Endothelial cell of umbilical vein (primary cell): ENCODE results near the gene SUPT3H. TPM values are rescaled to one million over a fixed set of nuclear protein-coding genes. Genes with fewer than 3 reads are reported as not detected.

ENCODE experiments used
- BruUV-seq: library from RNA; stranded (reverse); fragments of 400-500 nt; replicated peaks from 2 replicates; lab custom pipeline; 2021; lab: Mats Ljungman, UMichigan
- CTCF ChIA-PET: fragments of 300-600, 350-600 bp; sonication (Branson Sonifier 250); formaldehyde crosslinking; loops from one replicate; lab custom pipeline; 2021; ENCODE audit warnings: antibody characterized with exemption, inconsistent platforms; lab: Charles Lee
- POLR2A ChIA-PET: fragments of 300-600, 350-600 bp; sonication (Branson Sonifier 250); formaldehyde crosslinking; loops from one replicate; lab custom pipeline; 2021; ENCODE audit warnings: antibody characterized with exemption, inconsistent platforms; lab: Charles Lee
- DNase-seq: peaks from one replicate; pipeline ENCODE4 v3.0.0-alpha.2; 2011; ENCODE audit warnings: low read depth, low spot score
- FAIRE-seq: peaks from 2 replicates; lab custom pipeline; 2011; peaks lifted over from hg19 to GRCh38; lab: Jason Lieb, UNC
- H2AFZ ChIP-seq: 2 replicates; pipeline ENCODE4 v1.6.0; 2012; ENCODE audit warnings: low read depth, low read length, control low read depth, inconsistent platforms
- H3K27ac ChIP-seq: 2 replicates; pipeline ENCODE4 v1.5.1; 2011; ENCODE audit warnings: low read depth, mild to moderate bottlenecking, control low read depth, low read length, moderate library complexity; ENCODE audit not compliant: insufficient read depth
- H3K27me3 ChIP-seq, 2 experiments: 2 replicates each; pipeline versions ENCODE4 v1.6.0 to v1.6.1; 2011; ENCODE audit warnings: low read length in 2 of 2, mixed read lengths in 1 of 2; ENCODE audit not compliant: control insufficient read depth in 2 of 2, insufficient read depth in 2 of 2
- H3K36me3 ChIP-seq, 2 experiments: 2 replicates in 1 of 2; 3 replicates in 1 of 2; pipeline ENCODE4 v1.5.1; 2011; ENCODE audit warnings: low read length in 2 of 2, mild to moderate bottlenecking in 1 of 2, moderate library complexity in 1 of 2; ENCODE audit not compliant: control insufficient read depth in 2 of 2, insufficient read depth in 2 of 2; ENCODE audit errors: extremely low read depth in 1 of 2
- H3K4me1 ChIP-seq: 3 replicates; pipeline ENCODE4 v1.5.1; 2011; ENCODE audit warnings: mild to moderate bottlenecking, low read length; ENCODE audit not compliant: control insufficient read depth, insufficient read depth; ENCODE audit errors: extremely low read depth
- H3K4me2 ChIP-seq: 2 replicates; pipeline ENCODE4 v1.6.1; 2011; ENCODE audit warnings: low read length, control low read depth, mixed read lengths; ENCODE audit not compliant: insufficient read depth
- H3K4me3 ChIP-seq, 3 experiments: fragments of 200-600 bp in 1 of 3; sonication (generic), shearing (Covaris generic) in 1 of 3; replicated peaks in 1 of 3; 2 replicates each; pipeline ENCODE4 v1.5.1; 2011 to 2016; ENCODE audit warnings: control low read depth in 3 of 3, low read length in 3 of 3, mild to moderate bottlenecking in 2 of 3, inconsistent platforms in 1 of 3, low read depth in 1 of 3, moderate library complexity in 1 of 3; ENCODE audit not compliant: insufficient read depth in 1 of 3
- H3K79me2 ChIP-seq: 2 replicates; pipeline ENCODE4 v1.6.0; 2012; ENCODE audit warnings: low read length, inconsistent platforms; ENCODE audit not compliant: control insufficient read depth, insufficient read depth
- H3K9ac ChIP-seq: replicated peaks from 2 replicates; pipeline ENCODE3; 2011; ENCODE audit warnings: low read length, control low read depth; ENCODE audit not compliant: insufficient read depth; ENCODE audit errors: extremely low read depth
- H3K9me1 ChIP-seq: replicated peaks from 3 replicates; pipeline ENCODE4 v1.6.0; 2011; ENCODE audit warnings: mild to moderate bottlenecking, low read length; ENCODE audit not compliant: control insufficient read depth, insufficient read depth; ENCODE audit errors: extremely low read depth
- H3K9me3 ChIP-seq: replicated peaks from 2 replicates; pipeline ENCODE4 v1.5.1; 2012; ENCODE audit warnings: low read length, inconsistent platforms; ENCODE audit not compliant: control insufficient read depth, insufficient read depth
- H4K20me1 ChIP-seq: replicated peaks from 2 replicates; pipeline ENCODE3; 2011; ENCODE audit warnings: mild to moderate bottlenecking, low read length; ENCODE audit not compliant: control insufficient read depth, insufficient read depth; ENCODE audit errors: extremely low read depth
- EZH2 ChIP-seq: IDR thresholded peaks from 2 replicates; pipeline ENCODE4 v1.6.1; 2012; ENCODE audit warnings: borderline replicate concordance, low read depth, mild to moderate bottlenecking, moderate library complexity, low read length, inconsistent platforms; ENCODE audit not compliant: severe bottlenecking
- FOS ChIP-seq: IDR thresholded peaks from 2 replicates; pipeline ENCODE4 v1.6.1; 2011; ENCODE audit warnings: mild to moderate bottlenecking, low read length, moderate library complexity, borderline replicate concordance; ENCODE audit not compliant: insufficient read depth
- GATA2 ChIP-seq: IDR thresholded peaks from 2 replicates; pipeline ENCODE4 v1.7.0; 2011; ENCODE audit warnings: low read depth, mild to moderate bottlenecking, moderate library complexity, mixed read lengths, low read length; ENCODE audit not compliant: insufficient read length, insufficient read depth
- JUN ChIP-seq: IDR thresholded peaks from 2 replicates; pipeline ENCODE4 v1.6.1; 2011; ENCODE audit warnings: borderline replicate concordance, low read depth; ENCODE audit not compliant: insufficient read length, insufficient read depth
- MAX ChIP-seq: IDR thresholded peaks from 2 replicates; pipeline ENCODE4 v1.6.1; 2011; ENCODE audit not compliant: insufficient read depth, insufficient read length
- MYC ChIP-seq: IDR thresholded peaks from one replicate; pipeline ENCODE4 v1.6.1; 2011; ENCODE audit warnings: mild to moderate bottlenecking, low read depth, low read length
- POLR2A ChIP-seq: IDR thresholded peaks from 2 replicates; pipeline ENCODE4 v1.6.1; 2012; ENCODE audit warnings: low read depth, mild to moderate bottlenecking, control low read depth, low read length
- POLR2AphosphoS5 ChIP-seq: IDR thresholded peaks from 2 replicates; pipeline ENCODE4 v1.6.1; 2012; ENCODE audit warnings: low read depth, mild to moderate bottlenecking, control low read depth, low read length, moderate library complexity; ENCODE audit not compliant: insufficient read depth
- dilution Hi-C: fragments of 300-500 bp; cut with MboI; formaldehyde crosslinking; loops from one replicate; pipeline ENCODE4 v1.15.0; 2019; ENCODE audit warnings: low sequenced_read_pairs; ENCODE audit not compliant: extremely low pct_ligation_motif_present
- intact Hi-C: fragments of 100-400 bp; cut with micrococcal nuclease; formaldehyde crosslinking; loops from one replicate; pipeline ENCODE4 v1.10.0; 2022
- polyA plus RNA-seq, 4 experiments: library from polyadenylated mRNA; depleted of rRNA in 3 of 4; stranded (reverse) in 3 of 4; unstranded in 1 of 4; fragments of >200 nt; gene quantifications; 2 replicates each; pipeline versions ENCODE4 v1.2.1 to v1.2.3, GENCODE V29; 2011 to 2012; ENCODE audit warnings: missing spikeins in 1 of 4
- total RNA-seq: library from RNA; stranded (reverse); gene quantifications from 2 replicates; pipeline ENCODE4 v1.2.3, GENCODE V29; 2021
- TF ChIP-seq, protein P1 (sequence below), 2 donors: IDR thresholded peaks; 1 replicate in 1 of 2; 2 replicates in 1 of 2; pipeline ENCODE4 v1.5.1; 2011; ENCODE audit warnings: low read length in 2 of 2, mild to moderate bottlenecking in 2 of 2, moderate library complexity in 2 of 2, control low read depth in 1 of 2, inconsistent platforms in 1 of 2, low read depth in 1 of 2; ENCODE audit not compliant: insufficient read depth in 1 of 2; ENCODE audit errors: extremely low read depth in 1 of 2

The SUPT3H gene
- total and polyA plus RNA-seq, 2 donors (not counting 3 experiments of a cell fraction or from before 2014, with no cell fraction given) = 8.3 to 9.8 TPM

DNA sequence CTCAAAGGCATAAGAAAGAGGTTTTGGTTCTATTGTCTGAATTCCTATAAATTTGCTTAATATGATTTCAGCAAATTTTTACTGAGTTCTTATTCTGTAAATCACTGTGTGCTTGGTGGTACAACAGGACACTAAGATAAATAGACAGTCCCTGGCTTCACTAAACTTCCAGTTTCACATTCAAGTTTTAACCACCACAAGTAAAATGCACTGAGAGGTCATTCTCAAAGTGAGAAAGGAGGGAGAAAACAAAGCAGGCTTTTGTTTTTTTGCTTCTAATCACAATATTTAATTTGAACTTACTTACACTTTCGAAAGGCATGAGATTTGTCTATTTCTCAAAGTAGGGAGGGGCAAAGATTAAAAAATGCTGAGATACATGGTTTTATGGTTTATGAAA lies 544.5 kb downstream of the SUPT3H start:
- intact Hi-C loops (no loop called here), dilution Hi-C loops (no loop called here)
- H3K4me1 ChIP-seq = no peaks in the 10 kb centered on the region
- no peaks in the 10 kb centered on the region for H3K9me3 ChIP-seq
- H3K4me3 ChIP-seq = no peak overlapping the region
- ChIA-PET POLR2A (no interaction called here), CTCF (no interaction called here)
- no peak overlapping the region for H3K27ac ChIP-seq
- no peaks in the 10 kb centered on the region for H3K36me3 ChIP-seq
- no peak for DNase-seq
- H3K9ac ChIP-seq = no peak overlapping the region
- H4K20me1 ChIP-seq = no peaks in the 10 kb centered on the region
- H2AFZ ChIP-seq = no peak overlapping the region
- no peak for TF ChIP-seq JUN
- TF ChIP-seq, protein P1, sequence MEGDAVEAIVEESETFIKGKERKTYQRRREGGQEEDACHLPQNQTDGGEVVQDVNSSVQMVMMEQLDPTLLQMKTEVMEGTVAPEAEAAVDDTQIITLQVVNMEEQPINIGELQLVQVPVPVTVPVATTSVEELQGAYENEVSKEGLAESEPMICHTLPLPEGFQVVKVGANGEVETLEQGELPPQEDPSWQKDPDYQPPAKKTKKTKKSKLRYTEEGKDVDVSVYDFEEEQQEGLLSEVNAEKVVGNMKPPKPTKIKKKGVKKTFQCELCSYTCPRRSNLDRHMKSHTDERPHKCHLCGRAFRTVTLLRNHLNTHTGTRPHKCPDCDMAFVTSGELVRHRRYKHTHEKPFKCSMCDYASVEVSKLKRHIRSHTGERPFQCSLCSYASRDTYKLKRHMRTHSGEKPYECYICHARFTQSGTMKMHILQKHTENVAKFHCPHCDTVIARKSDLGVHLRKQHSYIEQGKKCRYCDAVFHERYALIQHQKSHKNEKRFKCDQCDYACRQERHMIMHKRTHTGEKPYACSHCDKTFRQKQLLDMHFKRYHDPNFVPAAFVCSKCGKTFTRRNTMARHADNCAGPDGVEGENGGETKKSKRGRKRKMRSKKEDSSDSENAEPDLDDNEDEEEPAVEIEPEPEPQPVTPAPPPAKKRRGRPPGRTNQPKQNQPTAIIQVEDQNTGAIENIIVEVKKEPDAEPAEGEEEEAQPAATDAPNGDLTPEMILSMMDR (IDR thresholded peaks at IDR 0.05; ENCODE audit: extremely low read depth in 1 of 2, insufficient read depth in 1 of 2, low read depth in 1 of 2, low read length in 2 of 2) = no peak
- no peak for TF ChIP-seq FOS
- TF ChIP-seq GATA2 = no peak
- TF ChIP-seq POLR2AphosphoS5 = no peak
- no peak for TF ChIP-seq MAX
- no peak for TF ChIP-seq EZH2
- no peak for TF ChIP-seq POLR2A
- TF ChIP-seq MYC = no peak
- no peak overlapping the region for H3K4me2 ChIP-seq
- no peaks in the 10 kb centered on the region for H3K79me2 ChIP-seq
- H3K27me3 ChIP-seq = no peaks in the 10 kb centered on the region
- BruUV-seq = no TSS peak
- FAIRE-seq = no peak
- no peaks in the 10 kb centered on the region for H3K9me1 ChIP-seq
